Measurements from ENCODE around the gene PSPH.
"Not testable (repeated sequence)": the region's sequence is repeated elsewhere in the genome, so short reads cannot be mapped to it uniquely, and the experiment has no call there.

Gene PSPH

DNA sequence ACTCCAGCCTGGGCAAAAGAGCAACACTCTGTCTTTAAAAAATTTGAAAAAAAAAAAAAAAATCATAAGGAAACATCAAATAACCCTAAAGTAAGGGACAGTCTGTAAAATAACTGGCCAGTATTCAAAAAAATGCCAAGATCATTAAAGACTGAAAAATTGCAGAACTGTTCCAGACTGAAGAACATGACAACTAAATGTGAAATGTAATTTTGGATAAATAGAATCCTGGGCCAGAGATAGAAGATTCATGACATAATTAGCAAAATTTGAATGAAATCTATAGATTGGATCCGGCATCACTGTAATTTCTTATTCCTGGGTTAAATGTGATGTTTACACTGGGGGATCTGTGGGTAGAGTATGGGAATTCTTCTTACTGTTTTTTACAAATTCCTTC is 3.0 kb downstream of the PSPH start:
- peak overlapping the region; percentile 7 to 40 (median 12) for H3K4me3 Mint-ChIP-seq
- H3K9me3 Mint-ChIP-seq: no peaks in the 10 kb centered on the region
- TF ChIP-seq, protein P1, sequence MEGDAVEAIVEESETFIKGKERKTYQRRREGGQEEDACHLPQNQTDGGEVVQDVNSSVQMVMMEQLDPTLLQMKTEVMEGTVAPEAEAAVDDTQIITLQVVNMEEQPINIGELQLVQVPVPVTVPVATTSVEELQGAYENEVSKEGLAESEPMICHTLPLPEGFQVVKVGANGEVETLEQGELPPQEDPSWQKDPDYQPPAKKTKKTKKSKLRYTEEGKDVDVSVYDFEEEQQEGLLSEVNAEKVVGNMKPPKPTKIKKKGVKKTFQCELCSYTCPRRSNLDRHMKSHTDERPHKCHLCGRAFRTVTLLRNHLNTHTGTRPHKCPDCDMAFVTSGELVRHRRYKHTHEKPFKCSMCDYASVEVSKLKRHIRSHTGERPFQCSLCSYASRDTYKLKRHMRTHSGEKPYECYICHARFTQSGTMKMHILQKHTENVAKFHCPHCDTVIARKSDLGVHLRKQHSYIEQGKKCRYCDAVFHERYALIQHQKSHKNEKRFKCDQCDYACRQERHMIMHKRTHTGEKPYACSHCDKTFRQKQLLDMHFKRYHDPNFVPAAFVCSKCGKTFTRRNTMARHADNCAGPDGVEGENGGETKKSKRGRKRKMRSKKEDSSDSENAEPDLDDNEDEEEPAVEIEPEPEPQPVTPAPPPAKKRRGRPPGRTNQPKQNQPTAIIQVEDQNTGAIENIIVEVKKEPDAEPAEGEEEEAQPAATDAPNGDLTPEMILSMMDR (IDR thresholded peaks at IDR 0.05; ENCODE audit: unreplicated experiment in 3 of 3): no peak
- H3K4me1 Mint-ChIP-seq: peaks cover 26% of the 10 kb centered on the region
- peaks cover 10% of the 10 kb centered on the region for H3K36me3 Mint-ChIP-seq (ENCODE audit: low read depth)
- H3K27ac Mint-ChIP-seq: peak overlapping the region; percentile 61 to 67 (median 65)
- no peaks in the 10 kb centered on the region for H3K27me3 Mint-ChIP-seq (ENCODE audit: low read depth)

DNA sequence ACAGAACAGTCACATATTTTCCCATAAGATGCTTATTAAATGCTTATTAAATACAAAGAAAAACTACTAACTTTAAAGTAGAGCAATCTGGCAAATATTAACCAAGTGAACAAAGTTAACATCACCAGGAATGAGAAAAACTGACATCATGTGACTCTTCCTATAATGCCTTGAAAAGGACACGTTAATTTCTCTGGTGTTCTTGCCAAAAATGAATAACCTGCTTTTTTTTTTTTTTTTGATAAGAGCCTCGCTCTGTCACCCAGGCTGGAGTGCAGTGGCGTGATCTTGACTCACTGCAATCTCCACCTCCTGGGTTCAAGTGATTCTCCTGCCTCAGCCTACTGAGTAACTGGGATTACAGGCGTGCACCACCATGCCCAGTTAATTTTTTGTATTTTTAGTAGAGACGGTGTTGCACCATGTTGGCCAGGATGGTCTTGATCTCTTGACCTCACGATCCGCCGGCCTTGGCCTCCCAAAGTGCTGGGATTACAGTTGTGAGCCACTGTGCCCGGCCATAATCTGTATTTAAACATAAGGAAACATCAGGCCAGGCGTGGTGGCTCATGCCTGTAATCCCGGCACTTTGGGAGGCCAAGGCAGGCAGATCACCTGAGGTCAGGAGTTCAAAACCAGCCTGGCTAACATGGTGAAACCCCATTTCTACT is 3.7 kb downstream of the PSPH start:
- Mint-ChIP-seq H3K4me1 (peaks cover 26% of the 10 kb centered on the region), H3K27ac (peak overlapping the region; percentile 99 to 100 (median 99))
- not testable (repeated sequence) for H3K4me3 Mint-ChIP-seq; H3K27me3 Mint-ChIP-seq (ENCODE audit: low read depth); H3K9me3 Mint-ChIP-seq; H3K36me3 Mint-ChIP-seq (ENCODE audit: low read depth)

DNA sequence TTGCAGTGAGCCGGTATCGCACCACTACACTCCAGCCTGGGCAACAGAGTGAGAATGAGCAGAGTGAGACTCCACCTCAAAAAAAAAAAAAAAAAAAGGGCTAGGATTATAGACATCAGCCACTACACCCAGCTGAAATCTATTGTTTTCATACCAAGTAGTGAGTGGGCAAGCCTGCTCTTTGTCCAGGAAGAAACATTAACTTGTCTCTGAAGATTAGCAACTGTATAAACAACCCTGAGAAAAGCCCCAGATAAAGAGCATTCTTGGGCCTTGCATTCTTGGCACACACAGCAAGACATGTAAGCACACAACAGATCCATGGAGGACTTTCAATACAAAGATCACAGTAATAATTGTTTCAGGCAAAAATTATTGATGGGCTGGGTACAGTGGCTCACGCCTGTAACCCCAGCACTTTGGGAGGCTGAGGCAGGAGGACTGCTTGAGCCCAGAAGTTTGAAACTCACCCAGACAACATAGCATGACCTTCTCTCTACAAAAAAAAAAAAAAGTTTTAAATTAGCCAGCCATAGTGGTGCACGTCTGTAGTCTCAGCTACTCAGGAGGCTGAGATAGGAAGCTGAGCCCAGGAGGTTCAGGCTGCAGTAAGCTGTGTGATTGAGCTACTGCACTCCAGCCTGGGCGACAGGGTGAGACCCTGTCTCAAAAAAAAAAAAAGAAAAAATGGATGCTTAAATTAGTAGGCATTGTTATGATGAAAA is 4.4 kb downstream of the PSPH start:
- H3K27ac Mint-ChIP-seq: peak overlapping the region; percentile 99 to 100 (median 99)
- H3K36me3 Mint-ChIP-seq (ENCODE audit: low read depth): peaks cover 10% of the 10 kb centered on the region
- H3K4me1 Mint-ChIP-seq: peaks cover 26% of the 10 kb centered on the region
- H3K9me3 Mint-ChIP-seq: no peaks in the 10 kb centered on the region
- peak overlapping the region; percentile 37 to 64 (median 60) for H3K4me3 Mint-ChIP-seq
- TF ChIP-seq, protein P1 (IDR thresholded peaks at IDR 0.05; ENCODE audit: unreplicated experiment in 3 of 3): no peak
- no peaks in the 10 kb centered on the region for H3K27me3 Mint-ChIP-seq (ENCODE audit: low read depth)

DNA sequence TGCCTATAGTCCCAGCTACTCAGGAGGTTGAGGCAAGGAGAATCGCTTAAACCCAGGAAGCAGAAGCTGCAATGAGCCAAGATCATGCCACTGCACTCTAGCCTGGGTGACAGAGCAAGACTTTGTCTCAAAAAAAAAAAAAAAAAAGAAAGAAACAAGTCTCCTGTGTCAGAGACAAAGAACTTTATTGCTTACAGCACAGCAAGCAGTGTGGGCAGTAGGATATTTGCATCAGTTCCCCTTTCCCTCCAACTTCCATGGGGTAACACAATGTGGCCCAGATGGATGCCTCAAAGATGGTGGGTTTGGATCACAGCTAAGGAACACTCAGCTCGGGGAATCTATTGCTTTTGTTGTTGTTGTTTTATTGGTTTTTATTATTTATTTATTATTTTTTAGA is 5.5 kb downstream of the PSPH start:
- not testable (repeated sequence) for H3K9me3 Mint-ChIP-seq; H3K4me3 Mint-ChIP-seq; H3K27ac Mint-ChIP-seq; H3K27me3 Mint-ChIP-seq (ENCODE audit: low read depth)
- Mint-ChIP-seq H3K4me1 (peaks cover 21% of the 10 kb centered on the region), H3K36me3 (ENCODE audit: low read depth) (peaks cover 11% of the 10 kb centered on the region)

DNA sequence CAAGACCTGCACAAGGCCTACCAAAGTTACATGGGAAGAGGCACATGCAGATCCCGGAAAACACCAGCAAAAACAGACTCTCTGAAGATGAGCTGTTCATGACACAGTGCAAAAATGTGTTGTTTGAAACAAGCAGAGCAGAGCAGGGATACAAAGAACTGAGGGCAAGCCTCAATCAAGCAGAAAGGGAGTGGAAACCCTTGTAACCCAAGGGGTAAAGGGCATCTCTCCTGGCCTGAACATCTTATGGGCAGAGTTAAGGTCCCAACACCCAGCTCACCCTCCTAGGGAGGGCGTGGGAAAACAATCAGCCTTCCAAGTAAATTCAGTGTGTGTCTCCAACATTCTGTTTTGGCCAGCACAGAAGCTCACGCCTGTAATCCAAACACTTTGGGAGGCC is 10.5 kb downstream of the PSPH start:
- H3K4me1 Mint-ChIP-seq: no peaks in the 10 kb centered on the region
- H3K36me3 Mint-ChIP-seq (ENCODE audit: low read depth): peaks cover 16% of the 10 kb centered on the region
- H3K27me3 Mint-ChIP-seq (ENCODE audit: low read depth): no peaks in the 10 kb centered on the region
- no peak overlapping the region for H3K4me3 Mint-ChIP-seq
- peak overlapping the region in 1 of 3 experiments; percentile 20 for H3K27ac Mint-ChIP-seq
- H3K9me3 Mint-ChIP-seq: no peaks in the 10 kb centered on the region
- TF ChIP-seq, protein P1 (IDR thresholded peaks at IDR 0.05; ENCODE audit: unreplicated experiment in 3 of 3): no peak

DNA sequence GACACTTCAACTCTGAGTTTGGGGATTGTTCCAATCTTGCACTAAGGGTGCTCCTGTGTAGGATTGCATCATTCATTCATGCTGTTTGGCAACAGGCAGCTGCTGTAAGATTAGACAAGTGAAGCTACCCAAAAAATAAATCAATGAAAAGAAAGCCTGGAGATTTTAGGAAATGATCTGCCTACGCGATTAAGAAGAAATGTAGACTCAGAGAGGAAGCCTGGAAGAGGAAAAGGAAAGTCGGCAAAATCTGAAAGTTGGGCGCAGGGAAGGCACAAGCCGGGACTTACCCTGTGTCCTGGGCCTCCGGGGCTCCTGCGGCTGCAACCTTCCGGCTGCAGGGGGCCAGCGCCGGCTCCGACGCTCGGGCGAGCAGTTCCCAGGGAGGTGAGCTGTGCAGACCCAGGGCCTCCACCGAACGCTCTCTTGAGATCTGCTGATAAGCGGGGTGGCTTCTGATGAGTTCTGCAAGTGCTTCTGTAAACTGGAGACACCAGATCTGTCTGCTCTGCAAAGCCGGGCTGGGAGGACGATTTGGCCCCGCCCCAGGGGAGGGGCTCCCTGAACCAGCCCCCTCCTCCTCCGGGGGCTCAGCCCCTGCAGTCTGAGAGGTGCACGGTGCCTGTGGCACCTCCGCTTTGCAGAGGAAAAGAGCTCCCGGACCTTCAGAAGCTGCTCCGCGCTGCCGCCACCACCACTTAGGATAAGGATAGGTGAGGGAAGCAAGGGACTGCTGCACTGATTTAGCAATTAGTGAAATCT is 17.4 kb downstream of the PSPH start:
- Mint-ChIP-seq H3K9me3 (no peaks in the 10 kb centered on the region), H3K4me1 (peaks cover 11% of the 10 kb centered on the region), H3K4me3 (peak overlapping the region; percentile 82 to 89 (median 87)), H3K36me3 (ENCODE audit: low read depth) (peaks cover 18% of the 10 kb centered on the region), H3K27ac (peak overlapping the region in 2 of 3 experiments; percentile 34 to 48), H3K27me3 (ENCODE audit: low read depth) (no peaks in the 10 kb centered on the region)
- TF ChIP-seq, protein P1 (IDR thresholded peaks at IDR 0.05; ENCODE audit: unreplicated experiment in 3 of 3): peak; percentile 29 to 40 (median 30)

DNA sequence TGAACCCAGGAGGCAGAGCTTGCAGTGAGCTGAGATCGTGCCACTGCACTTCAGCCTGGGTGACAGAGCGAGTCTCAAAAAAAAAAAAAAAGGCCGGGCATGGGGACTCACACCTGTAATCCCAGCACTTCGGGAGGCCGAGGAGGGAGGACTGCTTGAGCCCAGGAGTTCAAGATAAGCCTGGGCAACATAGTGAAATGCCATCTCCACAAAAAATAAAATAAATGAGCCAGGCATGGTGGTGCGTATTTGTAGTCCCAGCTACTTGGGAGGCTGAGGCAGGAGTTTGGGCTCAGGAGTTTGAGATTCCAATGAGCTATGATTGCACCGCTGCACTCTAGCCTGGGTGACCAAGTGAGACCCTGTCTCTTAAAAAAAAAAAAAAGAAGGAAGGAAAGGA is 18.7 kb downstream of the PSPH start:
- Mint-ChIP-seq H3K36me3 (ENCODE audit: low read depth) (peaks cover 21% of the 10 kb centered on the region), H3K4me3 (peak overlapping the region; percentile 24 to 69 (median 68)), H3K4me1 (peaks cover 11% of the 10 kb centered on the region)
- H3K27ac Mint-ChIP-seq; H3K27me3 Mint-ChIP-seq (ENCODE audit: low read depth); H3K9me3 Mint-ChIP-seq: not testable (repeated sequence)

DNA sequence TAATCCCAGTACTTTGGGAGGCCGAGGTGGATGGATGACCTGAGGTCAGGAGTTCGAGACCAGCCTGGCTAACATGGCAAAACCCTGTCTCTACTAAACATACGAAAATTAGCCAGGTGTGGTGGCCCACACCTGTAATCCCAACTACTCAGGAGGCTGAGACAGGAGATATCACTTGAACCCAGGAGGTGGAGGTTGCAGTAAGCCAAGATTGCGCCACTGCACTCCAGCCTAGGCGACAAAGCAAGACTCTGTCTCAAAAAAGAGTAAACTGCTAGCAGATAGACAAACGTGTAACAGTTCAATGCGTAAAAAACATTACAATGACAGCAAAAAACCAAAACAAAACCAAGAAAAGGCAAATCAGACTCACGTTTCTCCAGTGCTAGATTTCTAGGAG is 19.7 kb downstream of the PSPH start:
- Mint-ChIP-seq H3K36me3 (ENCODE audit: low read depth) (peaks cover 28% of the 10 kb centered on the region), H3K4me1 (peaks cover 11% of the 10 kb centered on the region), H3K4me3 (peak overlapping the region; percentile 31 to 69 (median 62))
- H3K9me3 Mint-ChIP-seq; H3K27ac Mint-ChIP-seq; H3K27me3 Mint-ChIP-seq (ENCODE audit: low read depth): not testable (repeated sequence)
